ENCODE data around the gene GALR3. TPM values are rescaled to one million over a fixed set of nuclear protein-coding genes. Genes with fewer than 3 reads are reported as not detected.

GALR3 gene
- total RNA-seq, 6 experiments from 2014 or later = not detected

- no peaks in the 10 kb centered on the region; the same call in 1 of the 2 replicates for H3K36me3 Mint-ChIP-seq (ENCODE audit: low read depth)
- H3K27me3 Mint-ChIP-seq (ENCODE audit: insufficient read depth) = peaks cover 5% of the 10 kb centered on the region; the same call in 1 of the 2 replicates
Measured at GRCh38 chr22:37808294-37808657, 14.9 kb upstream of the GALR3 start.

GRCh38 chr22:37809672-37810333 is 13.4 kb upstream of the GALR3 start:
- H3K27me3 Mint-ChIP-seq (ENCODE audit: insufficient read depth) = peaks cover 5% of the 10 kb centered on the region
- H3K4me3 Mint-ChIP-seq = no peak overlapping the region
- no peaks in the 10 kb centered on the region; the same call in 1 of the 2 replicates for H3K36me3 Mint-ChIP-seq (ENCODE audit: low read depth)
- no peaks in the 10 kb centered on the region for H3K9me3 Mint-ChIP-seq
- H3K4me1 Mint-ChIP-seq (ENCODE audit: low read depth) = peaks cover 30% of the 10 kb centered on the region
- peak overlapping the region; percentile 60 for H3K27ac Mint-ChIP-seq
- no peak for TF ChIP-seq CTCF (IDR thresholded peaks at IDR 0.05)
- no peak for DNase-seq

More at GRCh38 chr22:37808294-37808657, 14.9 kb upstream of the GALR3 start:
- no peaks in the 10 kb centered on the region for H3K9me3 Mint-ChIP-seq
- peak overlapping the region; percentile 84 for H3K27ac Mint-ChIP-seq
- peak; percentile 46 for DNase-seq
- H3K4me3 Mint-ChIP-seq = peak overlapping the region; percentile 91
- peaks cover 37% of the 10 kb centered on the region for H3K4me1 Mint-ChIP-seq (ENCODE audit: low read depth)
- no peak for TF ChIP-seq CTCF (IDR thresholded peaks at IDR 0.05)

- H3K27ac Mint-ChIP-seq = no peak overlapping the region
- no peaks in the 10 kb centered on the region for H3K36me3 Mint-ChIP-seq (ENCODE audit: low read depth)
- no peak for DNase-seq
- H3K4me1 Mint-ChIP-seq (ENCODE audit: low read depth) = peaks cover 13% of the 10 kb centered on the region
- H3K4me3 Mint-ChIP-seq = no peak overlapping the region
- no peak for TF ChIP-seq CTCF (IDR thresholded peaks at IDR 0.05)
- no peaks in the 10 kb centered on the region for H3K9me3 Mint-ChIP-seq
- H3K27me3 Mint-ChIP-seq (ENCODE audit: insufficient read depth) = peaks cover 2% of the 10 kb centered on the region
Measured at GRCh38 chr22:37811867-37812266, 11.3 kb upstream of the GALR3 start.

- peaks cover 2% of the 10 kb centered on the region for H3K27me3 Mint-ChIP-seq (ENCODE audit: insufficient read depth)
- no peaks in the 10 kb centered on the region for H3K36me3 Mint-ChIP-seq (ENCODE audit: low read depth)
- H3K4me3 Mint-ChIP-seq = no peak overlapping the region
- no peaks in the 10 kb centered on the region for H3K9me3 Mint-ChIP-seq
- H3K27ac Mint-ChIP-seq = no peak overlapping the region
- TF ChIP-seq CTCF (IDR thresholded peaks at IDR 0.05) = no peak
- H3K4me1 Mint-ChIP-seq (ENCODE audit: low read depth) = peaks cover 14% of the 10 kb centered on the region
- DNase-seq = no peak
Measured at GRCh38 chr22:37812869-37813678, 10.1 kb upstream of the GALR3 start.

GRCh38 chr22:37815593-37815992 is 7.6 kb upstream of the GALR3 start:
- TF ChIP-seq CTCF (IDR thresholded peaks at IDR 0.05) = no peak
- no peak overlapping the region for H3K4me3 Mint-ChIP-seq
- no peaks in the 10 kb centered on the region for H3K36me3 Mint-ChIP-seq (ENCODE audit: low read depth)
- no peaks in the 10 kb centered on the region for H3K9me3 Mint-ChIP-seq
- DNase-seq = no peak
- H3K4me1 Mint-ChIP-seq (ENCODE audit: low read depth) = peaks cover 17% of the 10 kb centered on the region
- H3K27me3 Mint-ChIP-seq (ENCODE audit: insufficient read depth) = peaks cover 8% of the 10 kb centered on the region
- H3K27ac Mint-ChIP-seq = no peak overlapping the region

Data from HFFc6 (cell line).